Hematopoietic multipotent progenitor cell treated with erythropoietin and hydrocortisone succinate and interleukin-3 and kit ligand, for 6 days (in vitro differentiated cells): ENCODE data around the gene KSR2.
"Not testable (repeated sequence)": the region's sequence is repeated elsewhere in the genome, so short reads cannot be mapped to it uniquely, and the experiment has no call there.

Source experiments
- DNase-seq: peaks from one replicate; pipeline ENCODE4 v3.0.0-alpha.2; 2015

Gene KSR2

GRCh38 chr12:117742721-117743120 is 226.1 kb downstream of the KSR2 start:
- no peak for DNase-seq

- no peak for DNase-seq
Observed at GRCh38 chr12:117738233-117738632, 230.6 kb downstream of the KSR2 start.

- no peak for DNase-seq
Observed at GRCh38 chr12:117733549-117733805, 235.3 kb downstream of the KSR2 start.

GRCh38 chr12:117732761-117733548 is 235.8 kb downstream of the KSR2 start:
- DNase-seq: no peak

GRCh38 chr12:117731131-117731530 is 237.7 kb downstream of the KSR2 start:
- DNase-seq: not testable (repeated sequence)

GRCh38 chr12:117727301-117727700 is 241.5 kb downstream of the KSR2 start:
- DNase-seq: no peak

GRCh38 chr12:117724543-117724942 is 244.2 kb downstream of the KSR2 start:
- DNase-seq: no peak

GRCh38 chr12:117718559-117718958 is 250.2 kb downstream of the KSR2 start:
- DNase-seq: no peak

- DNase-seq: no peak
Observed at GRCh38 chr12:117718141-117718540, 250.6 kb downstream of the KSR2 start.

GRCh38 chr12:117714203-117714602 is 254.6 kb downstream of the KSR2 start:
- DNase-seq: no peak

- no peak for DNase-seq
Observed at GRCh38 chr12:117710121-117710520, 258.7 kb downstream of the KSR2 start.

- no peak for DNase-seq
Observed at GRCh38 chr12:117707861-117708260, 260.9 kb downstream of the KSR2 start.

- DNase-seq: no peak
Observed at GRCh38 chr12:117703584-117703983, 265.2 kb downstream of the KSR2 start.

GRCh38 chr12:117702741-117703140 is 266.0 kb downstream of the KSR2 start:
- DNase-seq: no peak

GRCh38 chr12:117699575-117699974 is 269.2 kb downstream of the KSR2 start:
- DNase-seq: no peak

- no peak for DNase-seq
Observed at GRCh38 chr12:117699118-117699517, 269.7 kb downstream of the KSR2 start.

GRCh38 chr12:117695956-117696355 is 272.8 kb downstream of the KSR2 start:
- no peak for DNase-seq

- DNase-seq: no peak
Observed at GRCh38 chr12:117692512-117692911, 276.3 kb downstream of the KSR2 start.

- DNase-seq: no peak
Observed at GRCh38 chr12:117689857-117690256, 278.9 kb downstream of the KSR2 start.

- DNase-seq: no peak
Observed at GRCh38 chr12:117688446-117688845, 280.3 kb downstream of the KSR2 start.

- DNase-seq: no peak
Observed at GRCh38 chr12:117686911-117687377, 281.8 kb downstream of the KSR2 start.

- no peak for DNase-seq
Observed at GRCh38 chr12:117686210-117686609, 282.6 kb downstream of the KSR2 start.

GRCh38 chr12:117685110-117685926 is 283.5 kb downstream of the KSR2 start:
- DNase-seq: no peak

GRCh38 chr12:117684471-117684870 is 284.3 kb downstream of the KSR2 start:
- no peak for DNase-seq
